HG03175 (cell line): ENCODE data around the gene TACC2.

ENCODE experiments used
- ATAC-seq: cut with Tn5 transposase; IDR thresholded peaks from one replicate; pipeline ENCODE4 v1.9.1; 2021; ENCODE audit warnings: mild to moderate bottlenecking, moderate library complexity; ENCODE audit not compliant: unreplicated experiment

Gene TACC2

GRCh38 chr10:122120008-122120744 is 131.2 kb downstream of the TACC2 start:
- no peak for ATAC-seq

GRCh38 chr10:122121059-122121458 is 132.1 kb downstream of the TACC2 start:
- no peak for ATAC-seq

GRCh38 chr10:122122493-122122892 is 133.5 kb downstream of the TACC2 start:
- ATAC-seq = no peak

- no peak for ATAC-seq
Measured at GRCh38 chr10:122123186-122123585, 134.2 kb downstream of the TACC2 start.

GRCh38 chr10:122124342-122124741 is 135.4 kb downstream of the TACC2 start:
- no peak for ATAC-seq

- ATAC-seq = no peak
Measured at GRCh38 chr10:122124808-122125207, 135.8 kb downstream of the TACC2 start.

- no peak for ATAC-seq
Measured at GRCh38 chr10:122126763-122127659, 138.0 kb downstream of the TACC2 start.

- no peak for ATAC-seq
Measured at GRCh38 chr10:122127943-122128342, 139.0 kb downstream of the TACC2 start.

GRCh38 chr10:122128357-122128756 is 139.4 kb downstream of the TACC2 start:
- ATAC-seq = no peak

GRCh38 chr10:122130474-122131110 is 141.6 kb downstream of the TACC2 start:
- no peak for ATAC-seq

GRCh38 chr10:122132331-122132755 is 143.4 kb downstream of the TACC2 start:
- no peak for ATAC-seq

GRCh38 chr10:122132882-122133565 is 144.1 kb downstream of the TACC2 start:
- ATAC-seq = no peak

GRCh38 chr10:122135251-122136025 is 146.5 kb downstream of the TACC2 start:
- ATAC-seq = no peak

- ATAC-seq = no peak
Measured at GRCh38 chr10:122138831-122139625, 150.1 kb downstream of the TACC2 start.

GRCh38 chr10:122139627-122140170 is 150.7 kb downstream of the TACC2 start:
- no peak for ATAC-seq

GRCh38 chr10:122140461-122140902 is 151.5 kb downstream of the TACC2 start:
- no peak for ATAC-seq

GRCh38 chr10:122140941-122141623 is 152.1 kb downstream of the TACC2 start:
- ATAC-seq = no peak
